A549 (cell line): ENCODE results near the gene PLA2G7. TPM values are rescaled to one million over a fixed set of nuclear protein-coding genes. Genes with fewer than 3 reads are reported as not detected.
"Not testable (repeated sequence)": the region's sequence is repeated elsewhere in the genome, so short reads cannot be mapped to it uniquely, and the experiment has no call there.

Source experiments
- ATAC-seq, 2 experiments: fragments of 200-7000 bp in 1 of 2; fragments of >200 bp in 1 of 2; cut with Nextera tagmentation in 1 of 2; cut with Tn5 transposase in 1 of 2; 3 replicates each; pipeline versions ENCODE4 v1.8.0 to v1.9.1; 2018 to 2020; ENCODE audit warnings: mild to moderate bottlenecking in 1 of 2, moderate library complexity in 1 of 2
- CTCF ChIA-PET: fragments of 300-600 bp; sonication (Branson Sonifier 250); formaldehyde crosslinking; extraction: SDS; loops from one replicate; lab custom pipeline; 2021; ENCODE audit warnings: antibody characterized with exemption, inconsistent platforms; lab: Yijun Ruan, JAX
- POLR2A ChIA-PET: fragments of 350-600 bp; formaldehyde crosslinking; extraction: SDS; loops from one replicate; lab custom pipeline; 2021; ENCODE audit warnings: antibody characterized with exemption, inconsistent platforms; lab: Yijun Ruan, JAX
- DNase-seq, 2 experiments: peaks; one replicate each; pipeline versions ENCODE4 v3.0.0 to v3.0.0-alpha.2; 2011 to 2016; ENCODE audit warnings: low read depth in 1 of 2, low spot score in 1 of 2
- FAIRE-seq: peaks from 2 replicates; lab custom pipeline; 2011; peaks lifted over from hg19 to GRCh38; lab: Jason Lieb, UNC
- H3K27ac ChIP-seq, 2 experiments: fragments of >200 bp; sonication (Bioruptor Twin); formaldehyde crosslinking; 3 replicates each; pipeline ENCODE4 v1.5.1; 2016 to 2017
- H3K4me1 ChIP-seq: fragments of >200 bp; sonication (Bioruptor Twin); formaldehyde crosslinking; 3 replicates; pipeline ENCODE4 v1.6.1; 2016
- H3K4me2 ChIP-seq: fragments of >200 bp; sonication (Bioruptor Twin); formaldehyde crosslinking; 3 replicates; pipeline ENCODE4 v1.6.1; 2016
- H3K4me3 ChIP-seq: fragments of >200 bp; sonication (Bioruptor Twin); formaldehyde crosslinking; 3 replicates; pipeline ENCODE4 v1.5.1; 2016
- H3K9me3 ChIP-seq: fragments of >200 bp; sonication (Bioruptor Twin); formaldehyde crosslinking; 3 replicates; pipeline ENCODE4 v1.6.1; 2016
- BCL3 ChIP-seq: fragments of >200 bp; sonication (Bioruptor Twin); formaldehyde crosslinking; IDR thresholded peaks from 3 replicates; pipeline ENCODE4 v1.6.1; 2016
- CBX2 ChIP-seq: fragments of 200-600 bp; sonication (generic); IDR thresholded peaks from 2 replicates; pipeline ENCODE4 v1.6.1; 2016; ENCODE audit warnings: low read depth, mild to moderate bottlenecking, borderline replicate concordance
- CEBPB ChIP-seq, 2 experiments: fragments of >200 bp in 1 of 2; sonication (Bioruptor Twin) in 1 of 2; formaldehyde crosslinking in 1 of 2; IDR thresholded peaks; 2 replicates each; pipeline ENCODE4 v1.6.1; 2012 to 2016
- CHD2 ChIP-seq: fragments of 150-350 bp; IDR thresholded peaks from 2 replicates; pipeline ENCODE4 v1.6.1; 2014; ENCODE audit warnings: low read length; ENCODE audit not compliant: partially characterized antibody
- CHD4 ChIP-seq: fragments of 200-600 bp; sonication (generic); IDR thresholded peaks from 2 replicates; pipeline ENCODE4 v1.6.1; 2016; ENCODE audit warnings: antibody characterized with exemption, mild to moderate bottlenecking, borderline replicate concordance
- CTCF ChIP-seq: fragments of >200 bp; sonication (Bioruptor Twin); formaldehyde crosslinking; IDR thresholded peaks from 3 replicates; pipeline ENCODE4 v1.5.1; 2016
- EHMT2 ChIP-seq: fragments of 200-600 bp; sonication (generic); IDR thresholded peaks from 2 replicates; pipeline ENCODE4 v1.6.1; 2016; ENCODE audit warnings: antibody characterized with exemption, low read depth, mild to moderate bottlenecking, moderate library complexity
- ELK1 ChIP-seq: fragments of 150-350 bp; IDR thresholded peaks from 2 replicates; pipeline ENCODE4 v1.6.1; 2014; ENCODE audit warnings: low read depth, mild to moderate bottlenecking, low read length
- FOSB ChIP-seq: fragments of 250-450 bp; sonication (Bioruptor Pico); IDR thresholded peaks from 2 replicates; pipeline ENCODE4 v1.5.0; 2020; ENCODE audit warnings: mild to moderate bottlenecking, moderate library complexity
- FOXS1 ChIP-seq: fragments of 250-450 bp; sonication (Bioruptor Pico); IDR thresholded peaks from 2 replicates; pipeline ENCODE4 v1.5.0; 2020; ENCODE audit warnings: mild to moderate bottlenecking, moderate library complexity
- GATA3 ChIP-seq: IDR thresholded peaks from 2 replicates; pipeline ENCODE4 v1.6.1; 2012; ENCODE audit warnings: borderline replicate concordance
- HDAC2 ChIP-seq: fragments of 200-600 bp; sonication (generic); IDR thresholded peaks from 2 replicates; pipeline ENCODE4 v1.6.1; 2016
- HES2 ChIP-seq: fragments of >200 bp; sonication (Bioruptor Twin); formaldehyde crosslinking; IDR thresholded peaks from 2 replicates; pipeline ENCODE4 v1.6.1; 2016
- HEYL ChIP-seq: fragments of 250-450 bp; sonication (Bioruptor Pico); IDR thresholded peaks from 2 replicates; pipeline ENCODE4 v1.8.0; 2021; ENCODE audit warnings: mild to moderate bottlenecking, moderate library complexity
- JUN ChIP-seq, 2 experiments: fragments of >200 bp; sonication (Bioruptor Twin); formaldehyde crosslinking; IDR thresholded peaks; 2 replicates in 1 of 2; 3 replicates in 1 of 2; pipeline ENCODE4 v1.6.1; 2016 to 2017
- JUNB ChIP-seq: fragments of >200 bp; sonication (Bioruptor Twin); formaldehyde crosslinking; IDR thresholded peaks from 2 replicates; pipeline ENCODE4 v1.6.1; 2016
- PHF8 ChIP-seq: fragments of 200-600 bp; sonication (generic); IDR thresholded peaks from 2 replicates; pipeline ENCODE4 v1.6.1; 2016; ENCODE audit warnings: low read depth, mild to moderate bottlenecking, antibody characterized with exemption, moderate library complexity, borderline replicate concordance
- RFX5 ChIP-seq: fragments of 450-650 bp; IDR thresholded peaks from 2 replicates; pipeline ENCODE4 v1.7.1; 2014; ENCODE audit warnings: antibody characterized with exemption, mild to moderate bottlenecking, moderate library complexity
- TP53 ChIP-seq: fragments of 250-450 bp; sonication (Bioruptor Pico); IDR thresholded peaks from 2 replicates; pipeline ENCODE4 v1.5.0; 2021; ENCODE audit warnings: mild to moderate bottlenecking, moderate library complexity
- ZFP36 ChIP-seq: fragments of 450-650 bp; IDR thresholded peaks from 2 replicates; pipeline ENCODE4 v1.6.1; 2014; ENCODE audit warnings: borderline replicate concordance; ENCODE audit not compliant: partially characterized antibody
- ZSCAN20 ChIP-seq: fragments of 250-450 bp; sonication (Bioruptor Pico); IDR thresholded peaks from 2 replicates; pipeline ENCODE4 v1.8.0; 2022; ENCODE audit warnings: mild to moderate bottlenecking, moderate library complexity
- whole genome bisulfite sequencing: methylation state at CpG from one replicate; pipeline ENCODE4 v1.1.6; 2017; ENCODE audit errors: missing lambda C conversion rate; 5-methylcytosine and 5-hydroxymethylcytosine counted together
- polyA plus RNA-seq, 4 experiments: library from polyadenylated mRNA; depleted of rRNA in 3 of 4; stranded (reverse); fragments of >200 nt; fragmentation: RNase III in 1 of 4; extraction: RNeasy Plus Mini Kit Qiagen cat#74134 plus additional on column Dnase treatment in 1 of 4; gene quantifications; 2 replicates in 3 of 4; 3 replicates in 1 of 4; pipeline ENCODE4 v1.2.3, GENCODE V29; 2011 to 2017
- TF ChIP-seq, protein P1 (sequence below): IDR thresholded peaks from 2 replicates; pipeline ENCODE4 v1.6.1; 2012; ENCODE audit warnings: low read depth, borderline replicate concordance

Gene PLA2G7
- polyA plus RNA-seq, 2 of the 4 experiments (the other 2 are of a cell fraction) = 0.04 TPM; not detected in 1

DNA sequence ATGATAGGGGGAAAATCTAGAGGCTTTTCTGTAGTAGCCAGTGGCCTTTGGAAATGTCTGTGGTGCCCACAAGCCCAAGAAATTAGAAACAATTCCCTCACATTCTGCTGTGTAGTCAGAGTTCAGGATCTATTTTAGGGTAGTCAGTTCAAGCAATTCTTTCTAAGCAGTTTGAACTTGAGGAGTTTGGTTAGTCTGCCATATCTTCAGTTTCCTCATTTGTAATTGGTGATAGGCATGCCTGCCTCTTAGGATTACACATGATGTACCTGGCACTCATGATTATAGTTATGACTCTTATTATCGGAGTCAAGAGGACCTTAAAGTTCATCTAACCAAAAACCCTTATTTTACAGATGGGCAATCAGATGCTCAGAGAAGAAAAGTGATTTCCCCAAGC, 36.8 kb upstream of the PLA2G7 start:
- no peak overlapping the region for H3K4me2 ChIP-seq
- no peaks in the 10 kb centered on the region for H3K4me1 ChIP-seq
- FAIRE-seq (no peak), ATAC-seq (no peak), DNase-seq (no peak)
- WGBS = 55% methylated on average over 1 of the region's 1 CpG
- ChIA-PET POLR2A (no interaction called here), CTCF (no interaction called here)
- H3K9me3 ChIP-seq = no peaks in the 10 kb centered on the region
- no peak overlapping the region for H3K4me3 ChIP-seq
- TF ChIP-seq GATA3 (no peak), PHF8 (no peak), EHMT2 (no peak), CEBPB (IDR thresholded peaks at IDR 0.05) (no peak), ELK1 (no peak), HDAC2 (no peak), HES2 (no peak), CTCF (no peak)
- no peak overlapping the region for H3K27ac ChIP-seq

- POLR2A ChIA-PET = no interaction called here
- whole genome bisulfite sequencing = 66% methylated on average over 5 of the region's 5 CpGs
- DNase-seq (no peak), FAIRE-seq (no peak), ATAC-seq (no peak)
- Histone ChIP-seq H3K9me3 (no peaks in the 10 kb centered on the region), H3K27ac (no peak overlapping the region), H3K4me1 (no peaks in the 10 kb centered on the region), H3K4me3 (no peak overlapping the region), H3K4me2 (no peak overlapping the region)
- CTCF ChIA-PET = no interaction called here
- TF ChIP-seq EHMT2 = no peak
- no peak for TF ChIP-seq TP53 (CRISPR knock-in tag)
- no peak for TF ChIP-seq CBX2
- TF ChIP-seq RFX5 = no peak
- TF ChIP-seq JUNB = no peak
- TF ChIP-seq ZFP36 = no peak
- no peak for TF ChIP-seq HEYL (CRISPR knock-in tag)
- no peak for TF ChIP-seq ZSCAN20
- TF ChIP-seq CHD2 = no peak
- no peak for TF ChIP-seq JUN (IDR thresholded peaks at IDR 0.05)
- no peak for TF ChIP-seq CHD4
- TF ChIP-seq, protein P1, sequence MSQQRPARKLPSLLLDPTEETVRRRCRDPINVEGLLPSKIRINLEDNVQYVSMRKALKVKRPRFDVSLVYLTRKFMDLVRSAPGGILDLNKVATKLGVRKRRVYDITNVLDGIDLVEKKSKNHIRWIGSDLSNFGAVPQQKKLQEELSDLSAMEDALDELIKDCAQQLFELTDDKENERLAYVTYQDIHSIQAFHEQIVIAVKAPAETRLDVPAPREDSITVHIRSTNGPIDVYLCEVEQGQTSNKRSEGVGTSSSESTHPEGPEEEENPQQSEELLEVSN = no peak
- TF ChIP-seq BCL3 = no peak
- TF ChIP-seq FOSB (CRISPR knock-in tag) = no peak
- no peak for TF ChIP-seq FOXS1
These were observed 29.8 kb upstream of the PLA2G7 start for GRCh38 chr6:46764961-46765360.

DNA sequence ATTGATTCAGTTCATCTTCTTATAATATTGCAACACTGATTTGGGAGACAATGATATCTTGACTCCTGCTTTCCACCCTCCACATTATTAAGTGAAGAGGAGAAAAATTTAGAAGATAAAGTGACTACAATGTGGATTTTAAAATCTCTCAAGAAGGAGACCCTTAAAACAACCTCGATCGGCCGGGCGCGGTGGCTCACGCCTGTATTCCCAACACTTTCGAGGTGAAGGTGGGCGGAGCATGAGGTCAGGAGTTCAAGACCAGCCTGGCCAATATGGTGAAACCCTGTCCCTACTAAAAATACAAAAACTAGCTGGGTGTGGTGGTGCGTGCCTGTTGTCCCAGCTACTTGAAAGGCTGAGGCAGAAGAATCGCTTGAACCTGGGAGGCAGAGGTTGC, 29.1 kb upstream of the PLA2G7 start:
- WGBS = 69% methylated on average over 10 of the region's 10 CpGs
- ATAC-seq, DNase-seq, H3K4me2 ChIP-seq, H3K27ac ChIP-seq, POLR2A ChIA-PET, H3K4me1 ChIP-seq, CTCF ChIA-PET, FAIRE-seq, H3K9me3 ChIP-seq, H3K4me3 ChIP-seq: not testable (repeated sequence)
